A549 (cell line): ENCODE data around the gene TAAR9. TPM values are rescaled to one million over a fixed set of nuclear protein-coding genes. Genes with fewer than 3 reads are reported as not detected.

Source experiments
- ATAC-seq, 2 experiments: fragments of 200-7000 bp in 1 of 2; fragments of >200 bp in 1 of 2; cut with Nextera tagmentation in 1 of 2; cut with Tn5 transposase in 1 of 2; 3 replicates each; pipeline versions ENCODE4 v1.8.0 to v1.9.1; 2018 to 2020; ENCODE audit warnings: mild to moderate bottlenecking in 1 of 2, moderate library complexity in 1 of 2
- CTCF ChIA-PET: fragments of 300-600 bp; sonication (Branson Sonifier 250); formaldehyde crosslinking; extraction: SDS; loops from one replicate; lab custom pipeline; 2021; ENCODE audit warnings: antibody characterized with exemption, inconsistent platforms; lab: Yijun Ruan, JAX
- POLR2A ChIA-PET: fragments of 350-600 bp; formaldehyde crosslinking; extraction: SDS; loops from one replicate; lab custom pipeline; 2021; ENCODE audit warnings: antibody characterized with exemption, inconsistent platforms; lab: Yijun Ruan, JAX
- DNase-seq, 2 experiments: peaks; one replicate each; pipeline versions ENCODE4 v3.0.0 to v3.0.0-alpha.2; 2011 to 2016; ENCODE audit warnings: low read depth in 1 of 2, low spot score in 1 of 2
- FAIRE-seq: peaks from 2 replicates; lab custom pipeline; 2011; peaks lifted over from hg19 to GRCh38; lab: Jason Lieb, UNC
- H3K27ac ChIP-seq, 2 experiments: fragments of >200 bp; sonication (Bioruptor Twin); formaldehyde crosslinking; 3 replicates each; pipeline ENCODE4 v1.5.1; 2016 to 2017
- H3K4me1 ChIP-seq: fragments of >200 bp; sonication (Bioruptor Twin); formaldehyde crosslinking; 3 replicates; pipeline ENCODE4 v1.6.1; 2016
- H3K4me2 ChIP-seq: fragments of >200 bp; sonication (Bioruptor Twin); formaldehyde crosslinking; 3 replicates; pipeline ENCODE4 v1.6.1; 2016
- H3K4me3 ChIP-seq: fragments of >200 bp; sonication (Bioruptor Twin); formaldehyde crosslinking; 3 replicates; pipeline ENCODE4 v1.5.1; 2016
- H3K9me3 ChIP-seq: fragments of >200 bp; sonication (Bioruptor Twin); formaldehyde crosslinking; 3 replicates; pipeline ENCODE4 v1.6.1; 2016
- CBX8 ChIP-seq: fragments of 200-600 bp; sonication (generic); IDR thresholded peaks from 2 replicates; pipeline ENCODE4 v1.6.1; 2016
- CHD2 ChIP-seq: fragments of 150-350 bp; IDR thresholded peaks from 2 replicates; pipeline ENCODE4 v1.6.1; 2014; ENCODE audit warnings: low read length; ENCODE audit not compliant: partially characterized antibody
- CHD4 ChIP-seq: fragments of 200-600 bp; sonication (generic); IDR thresholded peaks from 2 replicates; pipeline ENCODE4 v1.6.1; 2016; ENCODE audit warnings: antibody characterized with exemption, mild to moderate bottlenecking, borderline replicate concordance
- CTCF ChIP-seq: fragments of >200 bp; sonication (Bioruptor Twin); formaldehyde crosslinking; IDR thresholded peaks from 3 replicates; pipeline ENCODE4 v1.5.1; 2016
- E2F6 ChIP-seq: IDR thresholded peaks from 2 replicates; pipeline ENCODE4 v1.6.1; 2012; ENCODE audit warnings: low read depth, borderline replicate concordance
- EHMT2 ChIP-seq: fragments of 200-600 bp; sonication (generic); IDR thresholded peaks from 2 replicates; pipeline ENCODE4 v1.6.1; 2016; ENCODE audit warnings: antibody characterized with exemption, low read depth, mild to moderate bottlenecking, moderate library complexity
- ELK1 ChIP-seq: fragments of 150-350 bp; IDR thresholded peaks from 2 replicates; pipeline ENCODE4 v1.6.1; 2014; ENCODE audit warnings: low read depth, mild to moderate bottlenecking, low read length
- FOSB ChIP-seq: fragments of 250-450 bp; sonication (Bioruptor Pico); IDR thresholded peaks from 2 replicates; pipeline ENCODE4 v1.5.0; 2020; ENCODE audit warnings: mild to moderate bottlenecking, moderate library complexity
- FOXS1 ChIP-seq: fragments of 250-450 bp; sonication (Bioruptor Pico); IDR thresholded peaks from 2 replicates; pipeline ENCODE4 v1.5.0; 2020; ENCODE audit warnings: mild to moderate bottlenecking, moderate library complexity
- GATA3 ChIP-seq: IDR thresholded peaks from 2 replicates; pipeline ENCODE4 v1.6.1; 2012; ENCODE audit warnings: borderline replicate concordance
- HOXA7 ChIP-seq: fragments of 250-450 bp; sonication (Bioruptor Pico); IDR thresholded peaks from 2 replicates; pipeline ENCODE4 v1.5.0; 2020; ENCODE audit warnings: mild to moderate bottlenecking, moderate library complexity
- HOXB5 ChIP-seq: fragments of 250-450 bp; sonication (Bioruptor Pico); IDR thresholded peaks from 2 replicates; pipeline ENCODE4 v1.5.0; 2020; ENCODE audit warnings: mild to moderate bottlenecking, moderate library complexity
- JUN ChIP-seq, 2 experiments: fragments of >200 bp; sonication (Bioruptor Twin); formaldehyde crosslinking; IDR thresholded peaks; 2 replicates in 1 of 2; 3 replicates in 1 of 2; pipeline ENCODE4 v1.6.1; 2016 to 2017
- JUNB ChIP-seq: fragments of >200 bp; sonication (Bioruptor Twin); formaldehyde crosslinking; IDR thresholded peaks from 2 replicates; pipeline ENCODE4 v1.6.1; 2016
- MAZ ChIP-seq: fragments of 150-350 bp; IDR thresholded peaks from 2 replicates; pipeline ENCODE4 v1.6.1; 2014; ENCODE audit warnings: antibody characterized with exemption, low read depth, low read length, borderline replicate concordance
- MYC ChIP-seq: IDR thresholded peaks from 2 replicates; pipeline ENCODE4 v1.6.1; 2012; ENCODE audit warnings: mild to moderate bottlenecking, inconsistent platforms, low read length, improper control_type of control experiment, borderline replicate concordance
- NFE2L2 ChIP-seq: fragments of 150-350 bp; conservative IDR thresholded peaks from 2 replicates; pipeline ENCODE4 v1.6.1; 2014; ENCODE audit warnings: low read length
- PHF8 ChIP-seq: fragments of 200-600 bp; sonication (generic); IDR thresholded peaks from 2 replicates; pipeline ENCODE4 v1.6.1; 2016; ENCODE audit warnings: low read depth, mild to moderate bottlenecking, antibody characterized with exemption, moderate library complexity, borderline replicate concordance
- RCOR1 ChIP-seq: fragments of 150-350 bp; IDR thresholded peaks from 2 replicates; pipeline ENCODE4 v1.6.1; 2014; ENCODE audit warnings: antibody characterized with exemption, low read length, low read depth
- SREBF2 ChIP-seq: fragments of 450-650 bp; IDR thresholded peaks from 2 replicates; pipeline ENCODE4 v1.6.1; 2014; ENCODE audit warnings: mild to moderate bottlenecking, moderate library complexity
- USF2 ChIP-seq: fragments of 450-650 bp; IDR thresholded peaks from 2 replicates; pipeline ENCODE4 v1.6.1; 2014; ENCODE audit warnings: antibody characterized with exemption
- ZFP36 ChIP-seq: fragments of 450-650 bp; IDR thresholded peaks from 2 replicates; pipeline ENCODE4 v1.6.1; 2014; ENCODE audit warnings: borderline replicate concordance; ENCODE audit not compliant: partially characterized antibody
- ZNF302 ChIP-seq: fragments of 250-450 bp; sonication (Bioruptor Pico); IDR thresholded peaks from 2 replicates; pipeline ENCODE4 v1.9.0; 2021; ENCODE audit warnings: inconsistent platforms, mild to moderate bottlenecking, moderate library complexity
- WGBS: methylation state at CpG from one replicate; pipeline ENCODE4 v1.1.6; 2017; ENCODE audit errors: missing lambda C conversion rate; 5-methylcytosine and 5-hydroxymethylcytosine counted together
- polyA plus RNA-seq, 4 experiments: library from polyadenylated mRNA; depleted of rRNA in 3 of 4; stranded (reverse); fragments of >200 nt; fragmentation: RNase III in 1 of 4; extraction: RNeasy Plus Mini Kit Qiagen cat#74134 plus additional on column Dnase treatment in 1 of 4; gene quantifications; 2 replicates in 3 of 4; 3 replicates in 1 of 4; pipeline ENCODE4 v1.2.3, GENCODE V29; 2011 to 2017

Gene TAAR9
- polyA plus RNA-seq, 2 of the 4 experiments (the other 2 are of a cell fraction), result not detected

GRCh38 chr6:132513831-132514545 is 24.1 kb upstream of the TAAR9 start (continued):
- TF ChIP-seq HOXB5 (CRISPR knock-in tag), result no peak
- TF ChIP-seq ZNF302 (CRISPR knock-in tag), result no peak
- TF ChIP-seq FOXS1, result no peak
- TF ChIP-seq PHF8, result no peak
- no peak for TF ChIP-seq CHD2
- no peak for TF ChIP-seq RCOR1
- TF ChIP-seq MYC, result no peak

GRCh38 chr6:132515386-132515785 is 22.7 kb upstream of the TAAR9 start:
- 35% methylated on average over 2 of the region's 2 CpGs for WGBS
- TF ChIP-seq CBX8 (no peak), SREBF2 (no peak), USF2 (no peak), GATA3 (no peak), ELK1 (no peak), RCOR1 (no peak), MAZ (no peak), CTCF (no peak), NFE2L2 (no peak), E2F6 (no peak), JUNB (no peak), JUN (IDR thresholded peaks at IDR 0.05) (no peak), HOXA7 (CRISPR knock-in tag) (no peak)
- TF ChIP-seq, all 56 proteins: peak for 0

GRCh38 chr6:132520953-132521352 is 17.1 kb upstream of the TAAR9 start:
- CTCF ChIA-PET, result interaction anchor here (1.5 kb wide), 1 partner anchor 10 kb away, joined by 4 read pairs; no protein-coding TSS in a partner anchor
- WGBS, result 39% methylated on average over 2 of the region's 2 CpGs
- DNase-seq (no peak), ATAC-seq (no peak), FAIRE-seq (no peak)
- Histone ChIP-seq H3K4me1 (no peaks in the 10 kb centered on the region), H3K4me3 (no peak overlapping the region), H3K9me3 (no peaks in the 10 kb centered on the region), H3K4me2 (no peak overlapping the region), H3K27ac (no peak overlapping the region)
- TF ChIP-seq FOSB (CRISPR knock-in tag), result no peak
- no peak for TF ChIP-seq CHD4
- no peak for TF ChIP-seq EHMT2
- no peak for TF ChIP-seq HOXB5 (CRISPR knock-in tag)
- no peak for TF ChIP-seq MAZ
- TF ChIP-seq CBX8, result no peak
- TF ChIP-seq ZFP36, result no peak
- POLR2A ChIA-PET, result no interaction called here

More at GRCh38 chr6:132515386-132515785, 22.7 kb upstream of the TAAR9 start:
- no peak overlapping the region for H3K27ac ChIP-seq
- ATAC-seq, result no peak
- no peak overlapping the region for H3K4me3 ChIP-seq
- ChIA-PET POLR2A (no interaction called here), CTCF (interaction anchor here (0.6 to 1.1 kb wide), 2 partner anchors 10 to 591 kb away, joined by 3 read pairs; no protein-coding TSS in a partner anchor)
- DNase-seq, result no peak
- no peaks in the 10 kb centered on the region for H3K9me3 ChIP-seq
- no peak for FAIRE-seq
- H3K4me1 ChIP-seq, result peaks cover 12% of the 10 kb centered on the region
- H3K4me2 ChIP-seq, result no peak overlapping the region
